Hippocampal formation (tissue), 2 donors: ENCODE measurements around the gene TPGS1.

ENCODE experiments used
- DNase-seq, 2 donors: peaks; one replicate each; lab custom pipeline; 2025; lab: John Stamatoyannopoulos, UW

TPGS1 gene, protein sequence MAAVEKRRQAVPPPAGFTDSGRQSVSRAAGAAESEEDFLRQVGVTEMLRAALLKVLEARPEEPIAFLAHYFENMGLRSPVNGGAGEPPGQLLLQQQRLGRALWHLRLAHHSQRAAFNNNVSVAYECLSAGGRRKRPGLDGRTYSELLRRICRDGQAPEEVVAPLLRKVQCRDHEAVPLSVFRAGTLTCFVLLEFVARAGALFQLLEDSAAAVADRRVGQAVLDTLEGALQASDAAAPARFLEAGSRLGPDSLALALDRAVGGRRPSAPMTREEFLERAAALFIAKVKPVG

DNA sequence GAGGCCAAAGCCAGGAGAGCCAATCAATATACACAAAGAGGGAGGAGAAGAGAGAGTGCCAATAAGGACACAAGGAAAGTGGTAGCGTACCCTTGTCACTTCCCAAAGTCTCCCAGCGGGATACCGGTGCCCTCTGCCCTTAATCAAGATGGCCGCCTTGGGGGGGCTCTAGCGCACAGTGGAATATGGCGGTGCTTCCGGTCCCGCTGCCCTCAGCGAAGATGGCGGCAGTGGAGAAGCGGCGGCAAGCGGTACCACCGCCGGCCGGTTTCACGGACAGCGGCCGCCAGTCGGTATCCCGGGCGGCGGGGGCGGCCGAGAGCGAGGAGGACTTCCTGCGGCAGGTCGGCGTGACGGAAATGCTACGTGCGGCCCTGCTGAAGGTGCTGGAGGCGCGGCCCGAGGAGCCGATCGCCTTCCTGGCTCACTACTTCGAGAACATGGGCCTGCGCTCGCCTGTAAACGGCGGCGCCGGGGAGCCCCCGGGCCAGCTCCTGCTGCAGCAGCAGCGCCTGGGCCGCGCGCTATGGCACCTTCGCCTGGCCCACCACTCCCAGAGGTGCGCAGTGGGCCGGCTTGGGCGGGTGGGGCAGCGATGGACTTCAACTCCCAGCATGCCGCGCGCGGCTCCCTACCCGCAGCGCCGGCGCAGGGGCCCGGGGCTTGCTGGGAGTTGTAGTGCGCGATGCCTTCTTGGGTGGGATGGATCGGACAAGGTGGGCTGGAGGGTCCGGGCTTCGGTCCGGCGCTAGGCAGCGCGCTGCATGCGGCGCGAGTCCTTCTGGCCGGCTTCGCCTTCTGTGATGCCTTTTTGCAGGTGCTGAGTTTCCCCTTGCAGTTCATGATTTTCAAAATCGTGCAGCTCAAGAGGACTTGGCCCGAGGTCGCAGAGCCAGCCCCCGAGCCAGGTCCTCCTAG, at the start of gene TPGS1:
Gene TPGS1 (plus strand): TSS at position 212 of the 918 bp plus-strand sequence. CDS start 10 bp downstream, at position 222.
- DNase-seq = peak; percentile 71 to 83

DNA sequence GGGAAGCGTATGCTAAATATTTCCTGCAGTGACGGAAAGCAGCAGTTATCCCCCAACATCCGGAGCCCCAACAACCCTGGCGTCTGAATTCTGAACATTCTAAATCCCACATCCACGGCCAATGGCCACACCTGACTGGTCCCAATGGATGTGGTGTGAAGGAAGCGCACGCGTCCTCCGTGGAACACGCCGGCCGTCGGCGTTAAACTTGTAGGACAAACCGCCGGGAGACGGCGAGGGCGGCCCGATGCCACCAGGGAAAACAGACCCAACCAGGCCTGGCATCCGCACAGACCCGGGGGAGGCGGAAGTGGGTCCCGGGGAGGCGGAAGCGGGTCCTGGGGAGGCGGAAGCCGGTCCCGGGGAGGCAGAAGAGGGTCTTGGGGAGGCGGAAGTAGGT, 49.7 kb upstream of the TPGS1 start:
- no peak for DNase-seq

DNA sequence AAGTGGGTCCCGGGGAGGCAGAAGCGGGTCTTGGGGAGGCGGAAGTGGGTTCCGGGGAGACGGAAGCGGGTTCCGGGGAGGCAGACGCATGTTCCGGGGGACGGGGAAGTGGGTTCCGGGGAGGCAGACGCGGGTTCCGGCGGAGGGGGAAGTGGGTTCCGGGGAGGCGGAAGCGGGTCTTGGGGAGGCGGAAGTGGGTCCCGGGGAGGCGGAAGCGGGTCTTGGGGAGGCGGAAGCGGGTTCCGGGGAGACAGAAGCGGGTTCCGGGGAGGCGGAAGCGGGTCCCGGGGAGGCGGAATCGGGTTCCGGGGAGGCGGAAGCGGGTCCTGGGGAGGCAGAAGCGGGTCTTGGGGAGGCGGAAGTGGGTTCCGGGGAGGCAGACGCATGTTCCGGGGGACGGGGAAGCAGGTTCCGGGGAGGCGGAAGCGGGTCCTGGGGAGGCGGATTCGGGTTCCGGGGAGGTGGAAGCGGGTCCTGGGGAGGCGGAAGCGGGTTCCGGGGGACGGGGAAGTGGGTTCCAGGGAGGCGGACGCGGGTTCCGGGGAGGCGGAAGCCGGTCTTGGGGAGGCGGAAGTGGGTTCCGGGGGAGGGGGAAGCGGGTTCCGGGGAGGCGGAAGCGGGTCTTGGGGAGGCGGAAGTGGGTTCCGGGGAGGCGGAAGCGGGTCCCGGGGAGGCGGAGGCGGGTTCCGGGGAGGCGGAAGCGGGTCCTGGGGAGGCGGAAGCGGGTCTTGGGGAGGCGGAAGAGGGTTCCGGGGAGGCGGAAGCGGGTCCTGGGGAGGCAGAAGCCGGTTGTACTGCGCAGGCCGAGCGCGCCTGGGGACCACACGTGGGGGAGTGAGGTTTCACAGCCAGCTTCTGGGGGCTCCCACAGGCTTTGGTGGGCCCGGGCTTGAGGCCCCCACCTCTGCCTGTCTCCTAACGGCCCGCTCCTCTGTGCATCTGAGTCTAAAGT, 48.9 kb upstream of the TPGS1 start:
- no peak for DNase-seq

DNA sequence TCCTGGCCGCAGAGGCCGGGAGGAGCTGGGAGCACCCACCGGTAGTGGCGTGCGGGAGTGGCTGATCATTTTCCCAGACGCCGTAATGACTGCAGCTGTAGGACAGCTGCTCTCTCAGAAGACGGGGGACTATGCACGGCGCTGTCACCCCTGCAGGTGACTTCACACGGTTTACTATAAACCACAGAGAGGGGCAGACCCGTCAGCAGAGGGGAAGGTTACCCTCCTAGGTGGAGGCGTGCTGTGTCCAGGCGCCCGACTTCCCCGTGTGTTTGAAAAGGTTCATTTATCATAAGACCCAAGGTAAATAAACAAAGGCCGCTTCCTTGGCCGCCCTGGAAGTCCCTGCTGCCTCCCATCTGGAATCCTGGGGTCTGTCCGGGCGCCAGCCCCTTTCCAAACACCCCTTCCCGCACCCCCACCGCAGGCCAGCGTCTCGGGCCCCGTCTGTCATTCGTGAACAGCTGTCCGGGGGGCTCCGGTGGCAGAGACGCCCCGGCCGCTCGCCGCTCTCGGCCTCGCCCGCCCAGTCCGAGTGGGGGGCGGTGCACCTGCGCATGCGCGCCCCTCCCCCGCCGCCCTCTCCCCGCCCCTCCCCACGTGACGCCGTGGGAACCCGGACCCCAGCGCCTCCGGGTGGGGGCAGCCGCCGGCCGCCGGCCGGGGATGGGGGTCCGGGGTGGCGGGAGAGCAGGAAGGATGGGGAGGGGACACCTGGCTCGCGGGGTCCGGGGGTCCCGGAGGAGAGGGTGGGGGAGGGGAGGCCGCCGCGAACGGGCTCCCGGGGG, 47.4 kb upstream of the TPGS1 start:
- DNase-seq = peak; percentile 37 to 67

DNA sequence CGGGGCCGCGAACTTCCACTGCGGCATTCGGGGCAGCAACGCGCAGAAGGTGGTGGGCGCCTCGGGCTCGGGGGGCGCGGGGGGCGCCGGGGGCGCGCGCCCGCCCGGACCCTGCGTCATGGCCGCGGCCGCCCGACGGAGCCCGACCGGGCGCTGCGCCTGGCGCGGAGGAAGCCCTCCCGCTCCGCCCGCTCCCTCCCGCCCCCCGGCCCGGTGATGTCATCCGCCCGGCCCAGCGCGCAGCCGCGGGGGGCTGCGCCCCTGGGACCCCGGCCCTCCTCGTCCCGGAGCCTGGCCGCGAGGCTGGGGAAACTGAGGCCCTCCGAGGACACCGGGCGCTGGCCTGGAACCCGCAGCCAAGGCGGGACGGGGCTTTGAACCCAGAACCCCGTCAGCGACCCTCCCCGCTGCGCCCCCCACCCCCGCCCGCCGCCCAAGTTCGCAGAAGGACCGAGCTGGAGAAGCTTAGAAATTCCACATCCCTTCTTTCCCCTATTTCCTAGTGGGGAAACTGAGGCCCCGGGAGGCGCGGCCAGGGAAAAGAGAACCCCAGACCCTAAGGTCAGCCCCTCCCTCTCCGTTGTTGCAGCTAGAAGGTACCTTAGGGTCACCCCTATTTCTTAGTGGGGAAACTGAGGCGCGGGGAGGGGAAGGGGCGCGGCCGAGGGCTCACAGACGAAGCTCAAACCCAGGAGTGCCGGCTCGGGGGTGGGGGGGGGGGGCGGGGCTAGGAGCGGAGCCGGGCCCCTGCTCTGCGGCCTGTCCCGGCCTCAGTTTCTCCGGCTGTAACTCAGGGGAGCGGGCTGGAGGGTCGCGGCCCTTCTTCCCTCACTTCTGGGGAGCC, 46.2 kb upstream of the TPGS1 start, which contains the start of gene SHC2:
Gene SHC2 (minus strand): TSS at position 157 of the 844 bp plus-strand sequence. CDS start 37 bp downstream, at position 120.
- DNase-seq = peak in 1 of 2 donors; percentile 37

DNA sequence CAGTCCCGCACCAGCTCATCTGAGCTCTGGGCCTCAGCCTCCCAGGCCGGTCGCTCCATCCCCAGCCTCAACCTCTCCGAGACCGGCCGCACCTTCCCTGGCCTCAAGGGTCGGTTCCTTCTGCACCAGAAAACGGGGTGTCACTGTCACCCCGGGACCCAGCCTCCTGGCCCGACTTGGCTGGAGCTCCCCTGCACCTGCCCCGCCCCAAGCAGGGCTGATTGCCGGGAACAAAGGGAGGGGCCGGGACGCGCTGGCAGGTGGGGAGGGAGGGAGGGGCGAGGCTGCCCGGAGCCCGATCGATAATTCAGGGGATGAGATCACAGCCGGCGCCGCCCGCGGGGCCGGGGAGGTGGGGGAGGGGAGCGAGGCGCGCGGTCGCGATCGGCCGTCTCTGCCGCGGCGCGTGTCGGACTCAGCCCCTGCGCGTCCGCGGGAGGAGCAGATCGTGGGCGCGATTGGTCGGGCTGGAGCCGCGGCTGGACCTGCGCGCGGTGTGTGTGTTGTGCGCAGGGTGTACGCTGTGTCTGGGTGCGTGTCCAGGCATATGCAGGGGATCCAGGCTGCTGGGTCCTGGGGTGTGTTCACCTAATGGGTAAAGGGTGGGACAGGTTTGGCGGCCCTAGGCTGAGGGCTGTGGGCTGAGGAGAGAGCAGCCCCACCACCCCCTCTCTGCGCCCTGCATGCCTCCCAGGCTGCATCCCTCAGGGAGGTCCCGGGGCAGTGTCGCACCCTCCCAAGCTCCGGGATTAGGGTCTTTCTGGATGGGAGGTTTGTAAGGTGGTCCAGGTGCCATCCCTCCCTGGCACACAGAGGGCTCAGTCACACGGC, 45.4 kb upstream of the TPGS1 start:
- no peak for DNase-seq

DNA sequence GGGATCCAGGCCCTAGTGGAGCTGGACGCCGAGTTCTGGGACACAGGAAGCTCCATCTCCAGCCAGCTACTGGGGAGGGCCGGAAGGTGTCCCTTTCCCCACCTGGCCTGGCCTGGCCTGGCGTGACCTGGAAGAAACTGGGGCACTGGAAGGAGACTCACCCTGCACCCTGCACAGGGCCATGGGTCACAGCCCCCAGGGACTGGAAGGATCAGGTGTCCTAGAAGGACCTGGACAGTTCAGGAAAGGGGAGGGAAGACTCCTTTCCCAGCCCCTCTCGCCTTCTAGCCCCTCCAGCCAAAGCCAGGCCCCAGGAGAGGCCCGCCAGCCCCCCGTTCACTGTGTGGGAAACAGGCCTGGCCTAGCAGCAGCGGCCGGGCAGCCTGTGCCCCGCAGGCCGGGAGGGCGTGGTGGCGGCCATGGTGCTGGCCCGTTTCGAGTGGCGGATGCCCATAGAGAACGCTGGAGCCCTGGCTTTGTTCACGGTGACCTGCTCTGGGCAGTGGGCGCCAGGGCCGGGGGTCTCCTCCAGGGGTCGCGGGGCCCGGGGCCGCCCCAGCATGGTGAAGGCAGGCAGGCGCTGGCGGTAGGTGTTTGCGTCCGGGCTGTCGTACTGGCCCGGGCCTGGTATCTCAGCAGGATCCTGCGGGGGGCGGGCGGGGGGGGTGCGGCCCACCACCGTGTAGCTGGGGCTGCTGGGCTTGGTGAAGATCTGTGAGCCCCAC, 43.7 kb upstream of the TPGS1 start:
- no peak for DNase-seq

DNA sequence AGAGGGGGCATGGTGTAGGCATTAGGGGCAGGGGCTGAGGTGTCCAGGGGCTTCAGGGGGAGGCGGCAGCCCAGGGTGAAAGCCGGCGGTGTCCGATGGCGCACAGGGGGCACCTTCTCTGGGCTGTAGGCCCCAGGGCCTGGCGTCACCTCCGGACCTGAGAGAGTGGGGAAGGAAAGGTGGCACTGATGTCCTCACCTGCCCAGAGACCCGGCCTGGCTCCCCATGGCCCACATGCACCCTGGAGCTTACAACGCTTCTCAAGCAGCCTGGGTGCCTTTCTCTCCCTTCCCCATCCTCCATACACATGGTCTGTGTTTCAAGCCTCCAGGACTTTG, 43.1 kb upstream of the TPGS1 start:
- no peak for DNase-seq

DNA sequence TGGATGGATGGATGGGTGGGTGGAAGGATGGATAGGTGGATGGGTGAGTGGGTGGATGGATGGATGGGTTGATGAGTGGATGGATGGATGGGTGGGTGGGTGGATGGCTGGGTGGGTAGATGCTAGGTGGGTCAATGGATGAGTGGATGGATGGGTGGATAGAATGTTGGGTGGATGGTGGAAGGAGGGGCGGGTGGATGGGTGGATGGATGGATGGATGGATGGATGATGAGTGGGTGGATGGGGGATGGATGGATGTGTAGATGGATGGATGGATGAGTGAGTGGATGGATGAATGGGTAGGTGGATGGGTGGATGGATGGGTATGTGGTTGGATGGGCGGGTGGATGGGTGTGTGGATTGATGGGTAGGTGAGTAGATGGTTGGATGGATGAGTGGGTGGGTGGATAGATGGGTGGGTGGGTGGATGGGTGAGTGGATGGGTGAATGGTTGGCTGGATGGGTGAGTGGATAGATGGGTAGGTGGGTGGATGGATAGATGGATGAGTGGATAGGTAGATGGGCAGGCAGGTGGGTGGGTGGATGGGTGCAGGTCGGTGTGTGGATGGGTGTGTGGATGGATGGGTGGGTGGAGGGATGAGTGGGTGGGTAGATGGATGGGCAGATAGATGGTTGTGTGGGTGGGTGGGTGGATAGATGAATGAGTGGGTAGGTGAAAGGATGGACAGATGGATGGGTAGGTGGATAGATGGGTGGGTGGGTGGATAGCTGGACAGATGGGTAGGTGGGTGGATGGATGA, 42.1 kb upstream of the TPGS1 start:
- no peak for DNase-seq

DNA sequence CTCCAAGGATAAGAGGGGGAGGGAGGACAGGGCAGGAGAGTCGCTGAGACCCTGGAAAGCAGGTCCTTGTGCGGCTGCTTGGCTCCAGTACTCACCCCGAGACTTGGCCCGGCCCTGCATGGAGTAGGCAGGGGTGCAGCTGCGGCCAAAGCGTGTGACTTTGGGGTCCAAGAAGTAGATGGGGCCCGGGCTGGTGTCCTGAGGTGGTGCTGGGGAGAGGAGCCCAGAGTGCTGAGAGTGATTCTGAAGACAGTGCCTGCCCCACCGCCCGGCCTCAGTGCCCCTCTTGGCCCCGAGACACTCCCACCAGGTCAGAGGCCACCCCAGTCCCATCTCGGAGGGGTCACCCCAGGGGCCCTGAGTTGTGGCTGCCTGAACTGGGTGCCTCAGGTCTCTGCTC, 39.7 kb upstream of the TPGS1 start:
- no peak for DNase-seq

DNA sequence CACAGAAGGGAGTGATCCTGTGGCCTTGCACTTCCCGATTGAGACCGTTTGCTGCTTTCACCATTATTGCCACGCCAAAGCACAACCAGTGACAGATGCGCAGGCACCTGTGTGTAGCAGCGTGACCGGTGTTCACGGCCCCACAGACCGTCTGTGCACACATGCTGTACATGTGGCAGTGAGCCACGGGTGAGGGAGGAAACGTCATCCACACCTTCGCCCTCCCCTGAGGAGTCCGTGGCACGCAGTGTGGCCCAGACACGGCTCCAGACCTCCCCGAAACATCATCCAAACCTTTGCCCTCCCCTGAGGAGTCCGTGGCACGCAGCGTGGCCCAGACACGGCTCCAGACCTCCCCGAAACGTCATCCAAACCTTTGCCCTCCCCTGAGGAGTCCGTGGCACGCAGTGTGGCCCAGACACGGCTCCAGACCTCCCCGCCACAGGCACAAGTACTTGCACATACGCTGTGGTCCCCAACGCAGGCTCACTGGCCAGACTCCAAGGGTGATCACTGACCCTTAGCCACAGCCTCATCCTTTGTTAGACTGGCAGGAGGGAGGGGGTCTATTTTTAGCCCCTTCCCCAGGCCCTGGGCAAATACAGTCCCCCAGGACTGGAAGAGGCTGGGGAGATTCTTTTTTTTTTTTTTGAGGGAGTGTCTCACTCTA, 38.6 kb upstream of the TPGS1 start:
- no peak for DNase-seq

DNA sequence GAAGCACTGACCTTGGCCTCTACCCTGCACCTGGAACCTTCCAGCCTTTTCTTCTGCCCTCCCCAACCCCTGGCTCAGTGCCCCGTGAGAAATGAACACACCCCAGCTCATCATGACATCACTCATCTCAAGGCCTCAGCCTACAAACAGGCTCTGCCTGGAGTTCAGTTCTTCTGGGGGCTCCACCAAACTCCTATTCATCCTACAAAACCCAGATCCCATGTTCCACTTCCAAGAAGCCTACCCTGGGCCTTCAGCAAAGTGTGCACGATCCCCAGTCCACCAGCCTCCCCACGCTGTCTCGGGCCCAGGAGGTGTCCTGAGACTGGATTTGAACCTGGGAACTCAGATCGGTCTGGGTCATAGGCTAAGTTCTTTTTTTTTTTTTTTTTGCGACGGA, 37.5 kb upstream of the TPGS1 start:
- no peak for DNase-seq

DNA sequence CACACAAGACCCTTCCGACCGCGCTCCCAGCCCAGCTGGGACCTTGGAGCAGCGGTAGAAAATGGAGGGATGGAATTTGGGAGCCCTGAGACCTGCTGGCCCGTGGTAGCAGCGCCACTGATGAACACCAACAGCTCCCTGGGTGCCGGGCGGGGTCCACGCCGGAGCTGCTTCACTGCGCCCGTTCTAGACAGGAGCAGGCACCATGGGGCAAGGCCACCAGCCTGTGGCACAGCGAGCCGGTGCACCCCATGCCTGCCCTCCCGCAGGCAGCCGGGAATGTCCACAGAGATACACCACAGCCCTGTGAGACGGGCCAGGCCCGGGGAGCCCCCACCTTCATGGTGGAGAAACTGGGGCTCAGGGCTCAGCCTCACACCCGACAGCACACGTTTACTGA, 36.6 kb upstream of the TPGS1 start:
- DNase-seq = no peak

DNA sequence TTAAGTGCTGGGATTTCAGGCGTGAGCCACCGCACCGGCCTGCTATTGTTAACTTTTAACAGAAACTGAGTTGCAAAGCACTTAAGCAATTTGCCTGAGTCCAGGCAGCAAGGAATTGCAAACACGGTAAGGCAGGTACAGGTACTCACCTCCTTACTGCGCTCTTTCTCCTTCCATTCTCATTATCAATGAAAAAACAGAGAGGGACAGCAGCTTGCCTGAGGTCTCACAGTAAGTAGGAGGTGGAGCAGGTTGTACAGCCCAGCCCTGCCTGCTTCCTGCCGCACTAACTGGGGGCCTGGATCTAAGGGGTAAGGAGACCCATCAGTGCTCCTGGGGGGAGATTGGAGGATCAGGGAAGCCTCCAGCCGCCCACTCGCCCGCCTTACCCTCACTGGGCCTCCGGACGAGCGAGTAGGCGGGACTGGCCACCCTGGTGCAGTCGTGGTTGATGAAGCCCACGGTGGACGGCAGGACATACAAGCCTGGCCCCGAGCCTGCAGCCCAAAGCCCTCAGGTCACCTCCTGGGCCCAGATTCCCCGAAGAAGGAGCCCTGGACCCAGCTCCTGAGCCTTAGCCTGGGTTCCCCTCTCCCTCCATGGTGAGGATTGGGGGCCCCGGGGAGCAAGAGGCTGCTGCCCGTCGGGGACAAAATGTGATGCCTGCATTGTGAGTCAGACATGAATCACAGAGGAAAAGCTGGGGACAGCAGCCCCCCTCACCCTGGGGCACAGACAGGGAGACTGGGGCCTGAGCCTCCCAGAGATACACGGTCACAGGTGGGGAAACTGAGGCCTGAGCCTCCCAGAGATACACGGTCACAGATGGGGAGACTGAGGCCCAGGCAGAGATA, 35.1 kb upstream of the TPGS1 start:
- DNase-seq = no peak

DNA sequence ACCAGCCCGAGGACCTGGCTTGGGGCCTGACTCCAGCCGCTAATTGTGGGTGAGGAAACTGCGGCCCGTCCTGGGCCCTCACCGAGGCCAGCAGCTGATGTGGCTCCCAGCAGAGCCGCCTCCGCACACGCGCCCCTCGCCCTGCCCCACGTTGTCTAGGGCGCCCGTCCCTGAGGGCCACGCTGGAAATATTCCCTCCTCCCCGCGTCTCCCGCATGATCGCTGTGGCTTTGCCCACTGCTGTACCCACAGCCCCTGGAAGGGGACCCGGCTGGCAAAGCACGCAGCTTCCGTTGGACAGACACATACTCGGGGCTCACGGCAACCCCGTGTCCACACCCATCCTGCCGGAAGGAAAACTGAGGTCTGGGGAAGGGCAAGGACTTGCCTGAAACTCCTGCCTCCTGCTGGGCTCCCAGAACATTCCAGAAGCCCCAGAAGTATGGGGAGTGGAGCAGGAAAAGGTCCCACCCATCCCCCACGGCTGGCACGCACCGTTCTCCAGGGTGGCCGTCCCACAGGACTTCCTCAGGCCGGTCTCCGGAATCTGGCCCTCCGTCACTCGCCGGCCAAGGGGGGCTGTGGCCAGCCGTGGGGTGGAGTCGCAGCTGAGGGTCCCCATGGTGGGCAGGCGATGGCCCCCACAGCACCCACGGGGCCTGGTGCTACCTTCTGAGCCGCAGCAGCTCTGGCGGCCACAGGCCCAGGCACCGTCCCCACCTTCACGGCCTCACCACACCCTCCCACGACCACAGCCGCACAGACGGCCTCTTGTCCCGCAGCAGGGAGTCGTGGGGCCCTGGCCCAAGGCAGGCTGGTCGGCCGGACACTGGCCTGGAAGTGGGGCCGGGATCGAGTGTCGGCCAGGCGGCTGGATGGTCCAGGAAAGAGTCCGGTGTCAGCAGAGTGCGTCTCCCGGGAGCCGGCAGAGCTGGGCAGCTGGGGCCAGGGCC, 32.9 kb upstream of the TPGS1 start:
- DNase-seq = no peak
